Thymus (tissue), 11 donors: ENCODE data around the gene PLEKHG4B. TPM values are rescaled to one million over a fixed set of nuclear protein-coding genes. Genes with fewer than 3 reads are reported as not detected.
A peak's percentile ranks its signal among the peaks of the same experiment; 100 is the strongest.
"Not testable (repeated sequence)": the region's sequence is repeated elsewhere in the genome, so short reads cannot be mapped to it uniquely, and the experiment has no call there.

ENCODE experiments used
- DNase-seq, 9 donors: peaks; one replicate each; pipeline ENCODE4 v3.0.0-alpha.2; 2013; ENCODE audit warnings: low spot score in 9 of 9, low read depth in 6 of 9, missing footprints in 1 of 9
- H3K27ac ChIP-seq, 2 donors: one replicate each; pipeline ENCODE4 v1.5.1; 2013; ENCODE audit warnings: control low read depth in 1 of 2, low read depth in 1 of 2, low read length in 1 of 2, mild to moderate bottlenecking in 1 of 2, moderate library complexity in 1 of 2
- H3K27me3 ChIP-seq, 2 donors: one replicate each; pipeline ENCODE4 v1.5.1; 2013; ENCODE audit warnings: low read length in 1 of 2; ENCODE audit not compliant: control insufficient read depth in 2 of 2, insufficient read depth in 1 of 2
- H3K36me3 ChIP-seq, 2 donors: one replicate each; pipeline ENCODE4 v1.5.1; 2013; ENCODE audit warnings: low read length in 1 of 2, mild to moderate bottlenecking in 1 of 2, moderate library complexity in 1 of 2; ENCODE audit not compliant: control insufficient read depth in 2 of 2, insufficient read depth in 2 of 2
- H3K4me1 ChIP-seq, 2 donors: one replicate each; pipeline ENCODE4 v1.5.1; 2013; ENCODE audit warnings: low read length in 2 of 2; ENCODE audit not compliant: control insufficient read depth in 2 of 2, insufficient read depth in 2 of 2
- H3K4me3 ChIP-seq, 2 donors: one replicate each; pipeline ENCODE4 v1.5.1; 2013; ENCODE audit warnings: low read length in 2 of 2, control low read depth in 1 of 2, mild to moderate bottlenecking in 1 of 2
- H3K9me3 ChIP-seq, 2 donors: one replicate each; pipeline ENCODE4 v1.5.1; 2013; ENCODE audit warnings: low read length in 1 of 2, mild to moderate bottlenecking in 1 of 2; ENCODE audit not compliant: control insufficient read depth in 2 of 2, insufficient read depth in 1 of 2
- WGBS: extraction: QIAGEN DNeasy Blood & Tissue Kit; methylation state at CpG from one replicate; pipeline ENCODE4 v1.1.7; 2013; 5-methylcytosine and 5-hydroxymethylcytosine counted together
- polyA plus RNA-seq: library from polyadenylated mRNA; stranded (reverse); fragments of 200-250 nt; gene quantifications from one replicate; pipeline ENCODE4 v1.2.3, GENCODE V29; 2013
- total RNA-seq: library from RNA; stranded (reverse); fragments of 120-200 nt; gene quantifications from one replicate; pipeline ENCODE4 v1.2.4, GENCODE V29; 2013
- donor health status: healthy.

PLEKHG4B gene
- total and polyA plus RNA-seq, 2 donors = 0.47 to 0.64 TPM

DNA sequence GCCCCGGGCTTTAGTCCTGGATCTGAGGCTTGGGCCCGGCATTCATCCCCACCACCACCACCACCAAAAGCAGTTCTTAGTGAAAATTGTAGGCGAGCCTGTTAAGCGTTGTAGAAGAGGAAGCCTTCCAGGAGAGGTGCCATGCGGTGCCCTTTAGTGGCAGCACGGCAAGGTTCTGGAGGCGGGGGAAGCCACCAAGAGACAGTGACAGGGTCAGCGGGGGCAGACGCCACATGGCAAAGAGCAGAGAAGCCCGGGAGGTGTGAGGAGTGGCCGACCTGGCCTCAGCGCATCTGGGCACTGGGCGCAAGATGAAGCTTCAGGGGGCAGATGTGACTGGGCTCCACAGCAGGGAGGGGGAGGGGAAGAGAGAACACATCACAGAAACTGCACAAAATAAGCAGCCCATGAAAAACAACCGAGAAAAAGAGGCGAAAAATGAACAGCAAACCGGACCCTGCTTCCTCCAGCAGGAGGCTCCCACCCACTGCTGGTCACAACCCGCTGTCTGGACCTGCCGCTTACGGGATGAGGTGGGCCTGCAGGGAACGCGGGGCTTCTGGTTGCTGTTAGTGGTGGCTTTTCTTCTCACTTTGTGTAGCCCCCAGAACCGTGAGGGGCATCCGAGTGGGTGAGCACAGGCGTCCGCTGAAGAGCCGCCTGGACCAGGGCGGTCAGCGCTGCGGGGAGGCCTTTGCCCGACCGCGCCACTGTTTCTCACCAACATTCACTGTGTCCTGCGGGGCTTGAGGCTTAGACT is 103.6 kb downstream of the PLEKHG4B start:
- DNase-seq = no peak
- Histone ChIP-seq H3K4me1 (peaks cover 8 to 40% of the 10 kb centered on the region in 2 donors), H3K27me3 (peaks cover 0 to 2% of the 10 kb centered on the region in 2 donors), H3K9me3 (no peaks in the 10 kb centered on the region), H3K27ac (no peak overlapping the region), H3K4me3 (no peak overlapping the region), H3K36me3 (peaks cover 3 to 7% of the 10 kb centered on the region in 2 donors)
- WGBS = 91% methylated on average over 33 of the region's 33 CpGs

DNA sequence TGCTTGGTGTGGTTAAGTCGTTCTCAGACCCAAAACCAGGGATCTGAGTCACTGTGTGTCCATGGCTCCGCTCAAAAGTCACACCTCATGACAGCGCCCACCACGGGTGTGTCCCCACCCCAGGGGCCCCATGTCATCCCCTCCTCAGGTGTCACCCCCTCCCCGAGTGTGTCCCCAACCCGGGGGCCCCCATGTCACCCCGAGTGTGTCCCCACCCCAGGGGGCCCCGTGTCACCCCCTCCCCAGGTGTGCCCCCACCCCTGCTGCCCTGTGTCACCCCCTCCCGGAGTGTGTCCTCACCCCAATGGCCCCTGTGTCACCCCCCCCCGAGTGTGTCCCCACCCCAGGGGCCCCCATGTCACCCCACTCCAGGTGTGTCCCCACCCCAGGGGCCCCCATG is 104.4 kb downstream of the PLEKHG4B start:
- Histone ChIP-seq H3K4me3 (no peak overlapping the region), H3K36me3 (peaks cover 3 to 7% of the 10 kb centered on the region in 2 donors), H3K27ac (no peak overlapping the region), H3K4me1 (peaks cover 10 to 38% of the 10 kb centered on the region in 2 donors), H3K27me3 (peaks cover 0 to 2% of the 10 kb centered on the region in 2 donors), H3K9me3 (no peaks in the 10 kb centered on the region)
- no peak for DNase-seq
- 77% methylated on average over 10 of the region's 10 CpGs for WGBS

DNA sequence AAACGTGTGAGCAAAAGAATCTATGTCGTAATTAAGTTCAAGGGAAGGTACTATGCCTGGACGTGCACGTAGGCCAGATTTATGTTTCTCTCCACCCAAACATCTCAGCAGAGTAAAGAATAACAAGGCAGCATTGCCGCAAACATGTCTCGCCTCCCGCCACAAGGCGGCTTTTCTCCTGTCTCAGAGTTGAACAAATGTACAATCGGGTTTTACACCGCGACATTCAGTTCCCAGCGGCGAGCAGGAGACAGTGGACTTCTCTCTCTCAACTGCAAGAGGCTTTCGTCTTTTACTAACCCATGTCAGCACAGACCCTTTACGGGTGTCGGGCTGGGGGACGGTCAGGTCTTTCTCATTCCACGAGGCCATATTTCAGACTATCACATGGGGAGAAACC is 105.1 kb downstream of the PLEKHG4B start:
- H3K4me3 ChIP-seq, H3K27me3 ChIP-seq, H3K36me3 ChIP-seq, H3K27ac ChIP-seq, H3K9me3 ChIP-seq: not testable (repeated sequence)
- DNase-seq = peak in 1 of 9 donors; percentile 17
- 83% methylated on average over 18 of the region's 18 CpGs for WGBS
- peaks cover 7 to 38% of the 10 kb centered on the region in 2 donors for H3K4me1 ChIP-seq

DNA sequence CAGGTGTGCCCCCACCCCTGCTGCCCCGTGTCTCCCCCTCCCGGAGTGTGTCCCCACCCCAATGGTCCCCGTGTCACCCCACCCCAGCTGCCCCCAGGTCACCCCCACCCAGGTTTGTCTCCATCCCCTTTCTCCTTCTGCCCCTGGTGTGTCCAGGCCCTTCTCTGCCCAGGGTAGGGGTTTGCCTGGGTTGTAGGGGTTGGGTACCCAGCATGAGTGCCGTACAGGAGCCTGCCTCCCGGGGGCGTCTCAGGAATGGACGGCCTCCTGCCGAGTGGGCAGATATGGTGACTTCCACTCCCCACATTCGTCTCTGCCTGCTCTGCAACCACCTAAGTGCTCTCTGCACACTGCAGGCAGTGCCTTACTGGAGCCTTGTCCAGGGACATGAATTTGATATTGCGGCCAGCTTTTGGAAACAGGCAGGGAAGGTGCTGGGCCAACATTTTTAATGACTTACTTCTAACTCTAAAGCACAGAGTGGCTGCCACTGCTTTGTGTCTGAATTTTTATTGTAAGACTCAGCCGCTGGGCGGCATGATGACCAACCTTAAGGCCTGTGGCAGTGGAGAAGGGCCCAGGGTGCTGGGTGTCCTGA is 106.0 kb downstream of the PLEKHG4B start:
- Histone ChIP-seq H3K27ac (no peak overlapping the region), H3K36me3 (peaks cover 3 to 7% of the 10 kb centered on the region in 2 donors), H3K4me1 (peaks cover 8 to 33% of the 10 kb centered on the region in 2 donors), H3K4me3 (no peak overlapping the region), H3K27me3 (no peaks in the 10 kb centered on the region), H3K9me3 (no peaks in the 10 kb centered on the region)
- WGBS = 96% methylated on average over 12 of the region's 12 CpGs
- DNase-seq = no peak

DNA sequence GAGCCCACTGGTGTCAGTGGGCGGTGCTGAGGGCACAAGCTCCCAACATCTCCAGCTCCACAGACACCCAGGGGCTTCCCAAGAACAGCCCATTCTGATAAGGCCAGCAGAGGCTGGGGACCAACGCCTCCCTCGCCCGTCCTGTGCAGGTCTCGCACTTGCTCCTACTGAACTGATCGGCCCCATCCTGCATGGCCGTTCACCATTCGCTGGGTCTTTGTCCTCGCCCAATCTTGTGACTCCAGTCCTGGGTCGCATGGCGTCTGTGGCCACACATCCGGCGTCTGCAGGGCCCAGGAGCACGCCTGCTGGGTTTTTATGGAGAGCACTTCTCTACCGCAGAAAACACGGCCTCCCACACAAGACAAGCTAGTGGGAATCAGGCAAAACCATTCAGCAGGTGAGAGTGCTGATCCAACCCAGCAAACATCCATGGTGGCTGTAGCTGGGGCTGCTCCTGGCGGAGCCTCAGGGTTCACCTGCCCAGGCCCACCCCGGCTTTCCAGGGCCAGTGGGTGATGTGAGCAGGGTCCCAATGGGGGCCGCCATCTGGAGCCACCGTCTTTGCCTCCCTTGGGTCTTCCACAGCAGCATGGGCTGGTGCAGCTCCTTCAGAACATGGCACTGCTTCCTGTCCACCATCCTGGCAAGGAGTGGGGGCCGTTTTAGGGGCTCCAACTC is 106.7 kb downstream of the PLEKHG4B start:
- no peak overlapping the region for H3K4me3 ChIP-seq
- no peak overlapping the region for H3K27ac ChIP-seq
- no peaks in the 10 kb centered on the region for H3K27me3 ChIP-seq
- H3K9me3 ChIP-seq = no peaks in the 10 kb centered on the region
- WGBS = 98% methylated on average over 21 of the region's 21 CpGs
- peaks cover 8 to 33% of the 10 kb centered on the region in 2 donors for H3K4me1 ChIP-seq
- peaks cover 9 to 12% of the 10 kb centered on the region in 2 donors for H3K36me3 ChIP-seq
- no peak for DNase-seq

DNA sequence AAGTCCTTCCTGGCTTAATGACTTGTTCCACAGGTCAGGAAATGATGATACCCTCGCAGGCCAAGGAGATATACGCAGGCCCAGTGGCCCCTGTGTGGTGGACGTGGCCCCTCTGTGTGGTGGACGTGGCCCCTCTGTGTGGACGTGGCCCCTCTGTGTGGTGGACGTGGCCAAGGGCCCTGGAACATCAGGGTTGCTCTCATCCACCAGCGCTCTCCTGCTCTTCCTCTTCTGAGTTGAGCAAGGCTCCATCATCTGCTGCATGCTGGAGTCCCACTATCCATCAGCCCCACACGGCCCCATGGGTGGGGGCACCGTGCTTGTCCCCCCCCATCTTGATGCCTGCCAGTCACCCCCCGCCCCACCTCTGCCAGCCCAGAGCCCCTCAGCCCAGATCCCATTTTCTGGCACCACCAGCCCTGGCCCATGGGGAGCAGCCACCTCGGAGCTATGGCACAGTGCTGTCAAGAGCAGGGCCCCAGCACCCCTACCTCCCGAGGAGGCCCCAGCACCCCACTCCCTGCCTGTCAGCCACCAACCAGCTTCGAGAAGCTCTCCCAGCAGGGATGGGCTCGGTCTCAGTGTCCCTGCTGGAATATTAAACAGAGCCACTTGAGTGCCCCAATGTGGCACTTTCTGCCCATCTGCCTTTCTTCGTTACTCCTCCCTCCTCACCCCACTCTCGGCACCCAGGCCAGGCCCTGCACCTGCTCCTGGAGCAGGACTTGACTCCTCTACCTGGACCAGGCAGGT is 107.4 kb downstream of the PLEKHG4B start:
- no peak overlapping the region for H3K27ac ChIP-seq
- H3K4me1 ChIP-seq = peaks cover 8 to 33% of the 10 kb centered on the region in 2 donors
- 98% methylated on average over 16 of the region's 16 CpGs for WGBS
- no peak for DNase-seq
- H3K4me3 ChIP-seq = no peak overlapping the region
- peaks cover 0 to 4% of the 10 kb centered on the region in 2 donors for H3K9me3 ChIP-seq
- peaks cover 16 to 19% of the 10 kb centered on the region in 2 donors for H3K36me3 ChIP-seq
- H3K27me3 ChIP-seq = no peaks in the 10 kb centered on the region

DNA sequence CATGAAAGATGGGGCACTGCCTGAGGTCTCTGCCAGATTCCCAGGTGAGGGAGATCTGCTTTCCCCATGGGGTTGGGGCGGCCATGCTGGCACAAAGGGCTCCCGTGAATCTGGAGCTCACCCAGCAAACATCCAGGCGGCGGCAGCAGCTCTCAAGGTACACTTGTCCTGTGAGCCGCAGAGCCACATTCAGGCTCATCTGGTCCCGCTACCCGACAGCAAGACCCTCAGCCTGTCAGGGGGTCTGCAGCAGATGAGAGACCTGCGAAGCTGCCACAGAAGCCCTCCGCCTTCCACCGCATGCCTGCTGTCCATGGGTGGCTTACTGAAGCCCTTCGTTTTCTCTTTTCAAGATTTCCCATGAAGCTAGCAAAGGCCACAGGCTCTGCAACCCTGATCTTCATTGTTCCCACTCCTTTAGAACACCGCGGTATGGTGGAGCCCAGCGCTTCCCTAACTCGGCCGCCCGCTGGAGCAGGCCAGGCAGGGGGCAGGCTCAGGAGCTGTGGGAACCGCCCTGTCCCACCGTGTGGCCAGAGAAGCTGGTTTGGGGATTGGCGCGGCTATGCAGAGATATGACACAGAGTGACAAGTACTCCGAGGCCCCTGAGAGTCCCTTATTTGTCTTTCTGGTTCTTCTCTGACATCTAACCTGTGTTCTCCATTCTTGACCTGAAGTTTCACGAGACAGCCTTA is 108.1 kb downstream of the PLEKHG4B start:
- Histone ChIP-seq H3K4me3 (no peak overlapping the region), H3K27me3 (no peaks in the 10 kb centered on the region), H3K4me1 (peaks cover 8 to 33% of the 10 kb centered on the region in 2 donors), H3K27ac (no peak overlapping the region), H3K36me3 (peaks cover 17 to 23% of the 10 kb centered on the region in 2 donors), H3K9me3 (peaks cover 0 to 4% of the 10 kb centered on the region in 2 donors)
- no peak for DNase-seq
- whole genome bisulfite sequencing = 95% methylated on average over 23 of the region's 23 CpGs

DNA sequence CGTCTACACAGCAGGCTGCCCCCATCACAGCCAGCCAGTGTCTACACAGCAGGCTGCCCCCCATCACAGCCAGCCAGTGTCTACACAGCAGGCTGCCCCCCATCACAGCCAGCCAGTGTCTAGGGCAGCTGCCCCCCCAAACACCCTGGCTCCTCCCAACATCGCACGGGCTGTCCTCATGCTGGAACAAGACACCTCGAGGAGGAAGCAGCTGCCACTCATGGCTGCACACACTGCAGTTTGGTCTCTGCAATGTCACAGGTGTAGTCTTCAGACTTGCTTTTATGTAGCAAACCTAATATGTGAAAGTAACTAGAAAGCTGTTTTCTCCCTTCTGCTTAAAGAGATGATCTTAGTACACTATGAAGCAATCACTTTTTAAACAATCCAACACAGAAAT is 109.0 kb downstream of the PLEKHG4B start:
- peak in 8 of 9 donors; percentile 48 to 87 (median 62) for DNase-seq
- 25% methylated on average over 4 of the region's 4 CpGs for WGBS

More for the DNA sequence above, 109.0 kb downstream of the PLEKHG4B start:
- H3K4me3 ChIP-seq = no peak overlapping the region
- peaks cover 8 to 27% of the 10 kb centered on the region in 2 donors for H3K4me1 ChIP-seq
- peak overlapping the region in 1 of 2 donors; percentile 77 for H3K27ac ChIP-seq
- no peaks in the 10 kb centered on the region for H3K27me3 ChIP-seq
- peaks cover 0 to 4% of the 10 kb centered on the region in 2 donors for H3K9me3 ChIP-seq
- H3K36me3 ChIP-seq = peaks cover 22 to 32% of the 10 kb centered on the region in 2 donors
